ENCODE measurements around the gene SUN1. TPM values are rescaled to one million over a fixed set of nuclear protein-coding genes. Genes with fewer than 3 reads are reported as not detected.

The SUN1 gene
- polyA plus RNA-seq, 1 of the 3 experiments (the other 2 are of a cell fraction): 369 TPM

DNA sequence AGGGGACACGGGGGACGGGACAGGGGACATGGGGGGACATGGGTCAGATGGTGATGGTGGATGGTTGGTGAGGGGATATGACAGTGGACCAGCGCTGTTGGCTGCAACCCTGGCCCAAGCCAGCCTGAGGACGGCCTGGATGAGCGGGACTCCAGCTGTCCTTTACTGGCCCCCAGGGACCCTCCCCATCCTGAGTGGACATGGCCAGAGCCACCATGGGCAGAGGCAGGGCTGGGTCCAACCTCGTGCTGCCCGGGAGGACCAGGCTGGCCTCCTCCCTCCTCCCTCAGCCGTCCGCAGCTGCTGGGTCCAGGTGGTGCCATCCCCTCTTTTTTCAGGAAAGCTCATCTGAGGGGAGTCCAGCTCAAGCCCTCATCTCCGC, 74.5 kb downstream of the SUN1 start:
- WGBS (ENCODE audit: low lambda C conversion rate): 60% methylated on average over 10 of the region's 10 CpGs
- Histone ChIP-seq H3K36me3 (replicated peaks in 1 of 2; ENCODE audit: control insufficient read depth in 1 of 2, insufficient read depth in 2 of 2, low read length in 1 of 2) (no peaks in the 10 kb centered on the region), H3K79me2 (ENCODE audit: insufficient read depth) (no peaks in the 10 kb centered on the region), H2AFZ (ENCODE audit: low read depth) (no peak overlapping the region), H3K4me2 (no peak overlapping the region), H3F3A (replicated peaks; ENCODE audit: insufficient read depth) (peaks cover 7% of the 10 kb centered on the region), H3K4me1 (ENCODE audit: control insufficient read depth in 1 of 2, insufficient read depth in 2 of 2, low read depth in 1 of 2, low read length in 1 of 2) (peaks cover 6 to 11% of the 10 kb centered on the region in 2 experiments; a peak in 3 of 4 replicates), H3K9me2 (no peaks in the 10 kb centered on the region), H3K4me3 (ENCODE audit: low read depth in 2 of 2, low read length in 1 of 2) (no peak overlapping the region), H3K9me3 (no peaks in the 10 kb centered on the region), H3K27me3 (ENCODE audit: insufficient read depth) (no peaks in the 10 kb centered on the region), H4K20me1 (ENCODE audit: insufficient read depth) (no peaks in the 10 kb centered on the region), H3K27ac (ENCODE audit: low read depth in 2 of 2, low read length in 1 of 2) (no peak overlapping the region), H3K9ac (no peak overlapping the region)
- DNase-seq: no peak
- ChIA-PET CTCF (interaction anchor here (0.9 to 4.7 kb wide), 9 partner anchors 11 to 270 kb away, joined by 3 to 99 read pairs (median 26); partner anchors contain the start of genes ADAP1 and COX19), POLR2A (interaction anchor here (0.5 to 1.0 kb wide), 2 partner anchors 9 to 49 kb away, joined by 3 read pairs; no protein-coding TSS in a partner anchor)
- TF ChIP-seq, protein P1, sequence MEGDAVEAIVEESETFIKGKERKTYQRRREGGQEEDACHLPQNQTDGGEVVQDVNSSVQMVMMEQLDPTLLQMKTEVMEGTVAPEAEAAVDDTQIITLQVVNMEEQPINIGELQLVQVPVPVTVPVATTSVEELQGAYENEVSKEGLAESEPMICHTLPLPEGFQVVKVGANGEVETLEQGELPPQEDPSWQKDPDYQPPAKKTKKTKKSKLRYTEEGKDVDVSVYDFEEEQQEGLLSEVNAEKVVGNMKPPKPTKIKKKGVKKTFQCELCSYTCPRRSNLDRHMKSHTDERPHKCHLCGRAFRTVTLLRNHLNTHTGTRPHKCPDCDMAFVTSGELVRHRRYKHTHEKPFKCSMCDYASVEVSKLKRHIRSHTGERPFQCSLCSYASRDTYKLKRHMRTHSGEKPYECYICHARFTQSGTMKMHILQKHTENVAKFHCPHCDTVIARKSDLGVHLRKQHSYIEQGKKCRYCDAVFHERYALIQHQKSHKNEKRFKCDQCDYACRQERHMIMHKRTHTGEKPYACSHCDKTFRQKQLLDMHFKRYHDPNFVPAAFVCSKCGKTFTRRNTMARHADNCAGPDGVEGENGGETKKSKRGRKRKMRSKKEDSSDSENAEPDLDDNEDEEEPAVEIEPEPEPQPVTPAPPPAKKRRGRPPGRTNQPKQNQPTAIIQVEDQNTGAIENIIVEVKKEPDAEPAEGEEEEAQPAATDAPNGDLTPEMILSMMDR (IDR thresholded peaks at IDR 0.05): no peak
- no peak for TF ChIP-seq RXRA (IDR thresholded peaks at IDR 0.05; ENCODE audit: borderline replicate concordance, low read depth)
- no peak for TF ChIP-seq RAD21 (IDR thresholded peaks at IDR 0.05; ENCODE audit: low read length)
- no peak for TF ChIP-seq FOXJ3 (CRISPR knock-in tag; IDR thresholded peaks at IDR 0.05)
- TF ChIP-seq SIN3A (IDR thresholded peaks at IDR 0.05; ENCODE audit: borderline replicate concordance, low read depth, low read length): no peak
- no peak for TF ChIP-seq GATA2 (CRISPR knock-in tag; IDR thresholded peaks at IDR 0.05)
- no peak for TF ChIP-seq MEF2A (IDR thresholded peaks at IDR 0.05; ENCODE audit: borderline replicate concordance, low read depth)
- TF ChIP-seq, protein P2, sequence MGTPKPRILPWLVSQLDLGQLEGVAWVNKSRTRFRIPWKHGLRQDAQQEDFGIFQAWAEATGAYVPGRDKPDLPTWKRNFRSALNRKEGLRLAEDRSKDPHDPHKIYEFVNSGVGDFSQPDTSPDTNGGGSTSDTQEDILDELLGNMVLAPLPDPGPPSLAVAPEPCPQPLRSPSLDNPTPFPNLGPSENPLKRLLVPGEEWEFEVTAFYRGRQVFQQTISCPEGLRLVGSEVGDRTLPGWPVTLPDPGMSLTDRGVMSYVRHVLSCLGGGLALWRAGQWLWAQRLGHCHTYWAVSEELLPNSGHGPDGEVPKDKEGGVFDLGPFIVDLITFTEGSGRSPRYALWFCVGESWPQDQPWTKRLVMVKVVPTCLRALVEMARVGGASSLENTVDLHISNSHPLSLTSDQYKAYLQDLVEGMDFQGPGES (IDR thresholded peaks at IDR 0.05; ENCODE audit: low read depth, low read length): no peak
- TF ChIP-seq, protein P3, sequence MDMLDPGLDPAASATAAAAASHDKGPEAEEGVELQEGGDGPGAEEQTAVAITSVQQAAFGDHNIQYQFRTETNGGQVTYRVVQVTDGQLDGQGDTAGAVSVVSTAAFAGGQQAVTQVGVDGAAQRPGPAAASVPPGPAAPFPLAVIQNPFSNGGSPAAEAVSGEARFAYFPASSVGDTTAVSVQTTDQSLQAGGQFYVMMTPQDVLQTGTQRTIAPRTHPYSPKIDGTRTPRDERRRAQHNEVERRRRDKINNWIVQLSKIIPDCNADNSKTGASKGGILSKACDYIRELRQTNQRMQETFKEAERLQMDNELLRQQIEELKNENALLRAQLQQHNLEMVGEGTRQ (IDR thresholded peaks at IDR 0.05; ENCODE audit: borderline replicate concordance, low read depth, low read length): no peak
- no peak for TF ChIP-seq EZH2phosphoT487 (IDR thresholded peaks at IDR 0.05; ENCODE audit: borderline replicate concordance, low read depth)
- no peak for TF ChIP-seq TCF12 (IDR thresholded peaks at IDR 0.05)
